Measurements from ENCODE around the gene LRRC27.

LRRC27 gene

DNA sequence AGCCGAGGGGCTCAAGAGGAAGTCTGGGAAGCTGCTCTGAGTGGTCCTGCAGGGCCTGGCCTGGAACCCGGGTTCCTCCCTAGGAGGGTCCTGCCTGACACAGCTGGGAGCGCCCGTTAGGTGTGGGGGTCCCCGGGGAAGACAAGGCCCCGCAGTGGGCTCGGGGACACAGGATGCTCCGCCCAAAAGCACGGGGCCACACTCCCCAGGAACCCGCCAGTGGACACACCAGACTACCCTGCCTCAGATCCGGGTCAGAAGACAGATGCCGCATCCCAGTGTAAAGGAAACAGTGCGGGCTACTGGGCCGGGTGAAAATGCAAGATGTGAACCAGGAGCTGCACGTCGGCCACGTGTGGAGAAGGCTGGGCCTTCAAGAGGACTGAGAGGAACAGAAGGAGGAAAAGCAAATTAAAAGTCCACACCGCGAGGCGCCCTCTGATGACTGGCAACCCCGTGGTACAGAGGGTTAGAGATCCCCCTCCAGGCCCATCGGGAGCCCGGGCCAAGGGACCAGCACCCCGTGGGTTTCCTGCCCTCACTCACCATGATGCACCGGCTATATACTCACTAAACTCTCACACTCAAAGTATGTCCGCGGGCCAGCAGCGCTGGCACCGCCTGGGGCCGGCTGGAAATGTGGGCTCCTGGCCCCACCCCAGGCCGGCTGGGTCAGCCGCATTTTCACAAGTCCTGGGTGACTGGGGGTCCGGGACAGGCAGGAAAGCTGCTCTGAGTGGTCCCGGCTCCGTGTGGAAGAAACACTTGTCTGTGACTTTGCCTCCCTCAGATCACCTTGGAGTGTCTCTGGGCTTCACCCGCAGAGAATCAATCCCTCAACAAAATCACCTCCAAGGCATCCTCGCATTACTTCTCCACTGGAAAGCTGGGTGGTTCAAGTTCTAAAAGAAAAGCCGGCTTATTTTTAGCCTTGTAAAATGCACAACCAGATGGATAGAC is 30.3 kb upstream of the LRRC27 start:
- ATAC-seq (no peak), DNase-seq (no peak)

DNA sequence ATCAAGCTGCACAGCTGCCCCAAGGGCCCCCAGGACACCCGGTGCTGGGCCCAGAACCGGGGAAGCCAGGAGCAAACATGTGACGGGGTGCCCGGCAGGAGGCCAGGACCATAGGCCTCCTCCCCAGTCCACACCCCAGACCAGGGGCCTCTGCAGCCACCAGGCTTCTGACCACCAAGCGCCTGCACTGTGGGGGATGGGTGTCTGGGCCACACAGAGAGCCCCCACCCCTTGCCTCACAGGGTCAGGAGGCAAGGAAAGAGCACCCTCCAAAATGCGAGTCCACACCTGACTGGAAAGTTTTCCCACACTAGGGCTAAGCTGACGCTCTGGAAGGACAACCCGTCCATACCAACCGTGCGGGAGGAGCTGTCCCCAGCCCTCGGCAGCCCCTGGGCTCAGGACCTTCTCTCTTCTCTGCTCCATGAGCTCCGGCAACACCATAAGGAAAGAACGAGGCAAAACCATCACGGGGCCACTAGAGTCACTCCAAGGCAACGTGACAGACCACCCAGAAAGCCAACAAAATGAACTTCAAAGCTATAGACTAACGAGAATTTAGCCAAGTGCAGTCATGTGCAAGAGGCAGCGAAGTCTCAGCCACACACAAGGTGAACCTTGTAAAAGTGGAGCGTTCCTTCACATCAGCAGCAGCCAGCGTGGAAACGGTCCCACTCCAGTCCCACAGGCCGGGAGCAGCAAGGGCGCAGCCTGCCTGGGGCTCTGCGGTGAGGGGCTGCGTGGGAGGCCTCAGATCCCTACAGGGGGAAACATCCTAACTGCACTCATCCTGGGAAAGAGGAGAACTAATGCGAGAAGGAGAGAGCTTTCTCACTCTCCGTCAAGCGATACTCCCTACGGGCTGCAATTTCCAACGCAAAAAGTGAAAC is 29.3 kb upstream of the LRRC27 start:
- DNase-seq = no peak
- no peak for ATAC-seq

DNA sequence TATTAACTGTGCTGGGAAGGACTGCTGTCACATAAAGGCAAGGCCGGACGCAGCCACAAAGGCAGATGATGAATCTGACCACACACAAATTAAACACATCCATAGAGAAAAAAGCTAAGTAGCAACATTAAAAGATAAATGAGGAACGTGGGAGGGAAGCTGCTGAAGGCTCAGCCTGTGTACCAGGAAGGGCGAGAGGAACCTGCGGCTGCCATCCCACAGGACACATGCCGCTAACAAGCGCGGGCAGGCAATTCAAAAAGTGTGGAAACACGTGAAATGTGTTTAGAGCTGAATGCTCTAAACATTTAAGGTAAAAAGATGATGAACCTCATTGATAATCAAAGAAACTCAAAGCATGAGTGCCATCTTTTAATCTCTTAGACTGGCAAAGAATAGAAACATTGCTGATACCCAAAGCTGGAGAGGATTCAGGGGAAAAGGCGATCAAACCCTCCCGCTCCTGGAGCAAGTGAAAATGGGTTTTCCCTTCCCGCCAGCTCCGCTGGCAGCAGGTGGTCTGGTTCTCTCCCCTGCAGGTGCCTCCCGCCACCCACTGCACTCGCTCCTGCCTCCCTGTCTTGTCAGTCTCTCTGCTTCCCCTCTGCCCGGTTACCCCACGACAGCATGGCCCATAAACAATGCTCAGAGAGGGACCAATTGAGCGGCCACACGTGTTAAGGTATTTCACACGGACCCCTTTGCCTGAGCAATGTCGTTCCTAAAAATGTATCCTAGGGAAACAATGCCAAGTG is 28.5 kb upstream of the LRRC27 start:
- DNase-seq = no peak
- ATAC-seq = no peak

DNA sequence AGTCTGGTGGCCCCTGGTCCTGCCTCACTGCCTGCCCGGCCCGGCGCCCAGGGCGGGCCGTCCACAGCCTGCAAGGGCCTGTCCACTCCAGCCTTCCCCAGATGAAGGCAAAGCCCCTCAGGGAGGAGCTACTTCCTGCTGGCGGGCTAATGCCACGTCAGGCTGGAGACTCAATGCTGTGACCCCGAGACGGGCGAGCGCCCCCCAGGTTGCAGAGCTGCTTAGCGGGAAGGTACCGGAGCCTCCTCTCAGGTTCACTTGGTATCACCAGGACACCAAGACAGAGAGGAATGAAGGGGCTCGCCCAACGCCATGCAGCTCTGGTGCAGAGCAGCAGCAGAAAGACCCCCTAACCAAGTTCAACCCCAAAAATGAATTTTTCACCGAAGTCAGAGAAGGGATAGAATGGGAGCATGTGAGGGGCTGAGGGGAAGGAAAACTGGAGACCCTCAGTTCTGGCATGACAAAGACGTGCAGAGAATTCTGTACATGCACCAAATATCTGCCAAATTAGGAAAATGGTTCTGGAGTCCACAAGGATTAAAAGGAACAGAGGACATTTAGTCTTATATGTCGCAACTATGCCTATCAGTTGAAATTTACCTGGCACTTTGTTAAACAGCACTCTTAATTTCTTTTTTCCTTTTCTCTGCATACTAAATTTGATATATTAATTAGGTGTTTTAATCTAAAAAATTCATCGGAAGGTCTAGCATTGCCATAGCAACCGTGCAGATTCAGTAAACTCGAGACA is 27.1 kb upstream of the LRRC27 start:
- ATAC-seq (no peak), DNase-seq (no peak)

DNA sequence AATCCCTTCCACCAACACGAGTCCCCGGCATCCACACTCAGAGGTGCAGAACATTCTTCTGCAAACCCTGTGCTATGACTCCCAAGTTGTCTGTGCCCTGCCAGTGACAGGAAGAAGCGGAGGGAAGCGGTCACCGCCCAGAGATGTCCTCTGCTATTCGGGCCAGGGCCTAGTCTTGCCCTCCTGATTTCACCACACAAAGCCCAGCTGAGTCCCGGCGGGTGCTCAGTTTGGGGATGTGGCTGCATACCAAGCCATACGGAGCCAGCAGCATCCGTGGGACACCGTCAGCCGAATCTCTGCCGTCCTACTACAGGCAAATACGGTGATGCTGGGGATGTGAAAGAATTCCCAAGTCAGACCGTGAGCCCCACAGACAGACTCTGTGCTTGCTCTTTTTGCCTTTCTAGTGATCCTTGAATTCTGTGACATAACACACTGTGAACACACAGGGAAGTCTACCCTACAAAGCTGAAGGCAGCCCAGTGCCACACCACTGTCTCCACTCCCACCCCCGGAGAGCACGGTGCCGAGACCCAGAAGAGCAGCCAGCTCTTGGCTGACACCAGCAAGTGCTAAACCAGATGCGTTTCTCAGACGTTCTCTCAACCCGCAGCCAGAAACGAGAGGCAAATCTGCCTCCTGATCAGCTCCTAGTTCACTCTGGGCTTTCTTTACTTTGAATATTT is 26.2 kb upstream of the LRRC27 start:
- DNase-seq (no peak), ATAC-seq (no peak)

DNA sequence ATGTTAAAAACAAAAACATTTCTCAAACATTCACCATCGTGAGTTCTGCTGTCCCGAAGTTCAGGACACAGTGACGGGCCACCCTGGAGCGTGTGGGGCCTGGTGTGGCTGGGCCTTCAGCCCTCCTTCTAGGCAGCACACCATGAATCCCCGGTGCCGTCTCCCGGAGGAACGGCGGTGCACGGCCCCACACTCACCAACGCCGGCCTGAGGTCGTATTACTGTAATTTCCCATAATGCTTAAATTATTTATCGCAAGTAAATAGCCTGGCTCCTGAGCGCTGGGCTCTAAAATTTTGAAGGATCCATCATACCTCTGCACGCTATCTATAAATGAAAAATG is 25.7 kb upstream of the LRRC27 start:
- no peak for ATAC-seq
- DNase-seq = no peak

DNA sequence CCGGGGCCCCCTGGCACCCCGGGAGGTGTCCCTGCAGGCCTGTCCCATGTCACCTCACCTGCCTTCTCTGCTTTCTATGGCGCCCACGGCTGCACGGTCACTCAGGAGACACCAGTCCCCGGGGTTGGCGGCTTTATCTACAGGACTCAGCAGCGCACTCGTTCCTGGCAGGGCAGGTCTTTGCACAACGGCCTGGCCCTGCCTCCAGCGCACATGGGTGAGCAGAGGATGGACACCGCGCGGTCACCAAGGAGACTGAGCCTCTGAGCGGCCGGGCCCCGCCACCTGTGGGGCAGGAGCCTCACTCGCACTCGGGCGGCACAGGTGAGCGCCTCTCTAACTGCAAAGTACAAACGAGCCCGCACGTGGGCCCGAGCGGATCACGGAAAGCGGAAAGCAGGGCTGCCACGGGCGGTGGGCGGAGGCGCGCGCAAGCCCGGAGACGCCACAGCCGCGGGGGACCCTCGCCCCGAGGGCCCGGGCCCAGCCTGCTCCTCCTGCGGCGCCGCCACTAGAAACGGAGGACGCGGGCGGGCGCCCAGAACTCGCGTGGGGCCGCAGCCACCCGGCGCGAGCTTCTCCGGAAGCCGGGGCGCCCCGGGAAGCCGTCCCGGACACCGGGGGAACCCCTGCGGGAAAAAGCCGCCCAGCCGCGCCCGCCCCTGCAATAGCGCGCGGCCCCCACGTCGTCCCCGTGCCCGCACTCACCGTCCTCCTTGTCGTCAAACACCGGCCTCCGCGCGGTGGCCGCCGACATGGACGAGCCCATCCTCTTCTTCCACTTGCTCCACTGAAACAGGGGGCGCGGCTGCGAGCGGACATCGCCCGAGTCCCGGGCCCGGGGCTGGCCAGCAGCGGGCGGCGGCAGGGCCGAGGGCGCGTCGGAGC is 24.9 kb upstream of the LRRC27 start:
- DNase-seq = peak; percentile 49
- ATAC-seq = peak; percentile 1

DNA sequence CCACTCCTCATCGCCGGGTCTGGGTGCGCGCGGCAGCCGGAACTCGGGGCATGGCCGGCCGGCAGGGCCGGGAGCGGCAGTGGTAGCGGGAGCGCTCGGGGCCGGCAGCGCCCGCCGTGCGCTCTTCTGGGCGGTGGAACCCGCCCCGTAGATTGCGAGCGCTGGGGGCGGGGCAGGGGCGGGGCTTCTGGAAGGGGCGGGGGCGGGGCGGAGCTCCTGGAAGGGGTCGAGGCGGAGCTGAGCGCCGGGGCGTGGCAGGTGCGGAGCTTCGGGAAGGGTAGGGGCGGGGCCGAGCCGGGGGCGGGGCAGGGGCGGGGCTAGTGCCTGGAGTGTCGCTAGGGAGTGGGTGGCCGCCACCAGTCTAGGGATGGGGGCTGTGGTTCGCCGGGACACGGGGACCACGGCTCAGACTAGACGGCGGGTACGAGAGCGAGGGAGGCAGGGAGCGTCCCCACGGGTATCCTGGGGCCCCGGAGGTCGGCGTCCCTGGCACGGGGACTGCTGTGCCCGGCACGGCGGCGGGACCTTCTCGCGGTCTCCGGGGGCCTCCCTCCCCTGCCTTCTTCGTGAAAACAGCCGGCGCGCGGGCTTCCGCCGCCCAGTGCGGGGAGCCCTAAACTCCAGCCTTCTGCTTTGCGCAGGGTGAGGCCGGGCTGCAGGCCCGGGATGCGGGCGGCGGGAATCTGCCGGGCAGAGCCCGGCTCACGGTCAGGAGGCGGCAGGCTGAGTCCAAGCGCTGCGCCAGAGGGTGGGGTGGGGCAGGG is 24.0 kb upstream of the LRRC27 start, which contains the start of gene STK32C:
TSS of gene STK32C (minus strand) at position 128 of the 764 bp plus-strand sequence. CDS start at position 11, 117 bp downstream.
- DNase-seq (peak; percentile 93), ATAC-seq (peak; percentile 86)

DNA sequence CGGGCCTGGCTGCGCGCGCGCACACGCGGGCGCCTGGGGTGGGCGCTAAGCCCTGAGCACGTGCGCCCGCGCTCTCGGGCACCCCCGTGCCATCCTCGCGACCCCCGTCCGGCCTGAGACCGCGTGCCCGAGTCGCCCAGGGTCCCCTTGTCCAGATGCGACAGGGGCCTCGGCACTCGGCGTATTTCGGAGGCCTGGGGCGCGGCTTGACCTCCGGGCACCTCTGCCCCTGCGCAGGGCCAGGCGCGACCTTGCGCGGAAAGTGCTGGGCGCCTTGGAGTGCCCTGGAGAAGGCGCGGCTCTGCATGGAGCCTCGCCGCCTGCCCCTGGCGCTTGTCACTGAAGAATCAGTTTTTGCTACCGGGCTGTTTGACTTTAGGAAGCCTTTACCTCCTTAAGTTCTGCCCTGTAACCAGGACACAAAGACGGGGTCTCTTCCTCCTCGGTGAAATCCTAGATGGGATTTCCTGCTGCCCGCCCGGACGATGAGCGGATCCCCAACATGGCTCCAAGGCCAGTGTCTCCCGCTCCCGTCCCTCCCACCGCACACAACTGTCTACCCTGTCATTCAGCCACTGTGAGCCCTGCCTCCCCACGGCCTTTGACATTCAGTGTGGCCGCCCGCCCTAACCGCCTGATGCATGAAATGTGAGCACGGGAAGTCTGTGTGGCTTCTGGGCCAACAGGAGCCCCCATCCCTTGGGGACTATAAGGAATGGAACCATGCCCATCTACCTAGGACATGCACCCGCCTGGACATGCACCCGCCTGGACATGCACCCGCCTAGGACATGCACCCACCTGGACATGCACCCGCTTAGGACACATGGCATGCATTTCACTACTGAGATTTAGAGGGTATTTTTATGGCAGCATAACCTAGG is 23.2 kb upstream of the LRRC27 start:
- ATAC-seq (no peak), DNase-seq (no peak)

DNA sequence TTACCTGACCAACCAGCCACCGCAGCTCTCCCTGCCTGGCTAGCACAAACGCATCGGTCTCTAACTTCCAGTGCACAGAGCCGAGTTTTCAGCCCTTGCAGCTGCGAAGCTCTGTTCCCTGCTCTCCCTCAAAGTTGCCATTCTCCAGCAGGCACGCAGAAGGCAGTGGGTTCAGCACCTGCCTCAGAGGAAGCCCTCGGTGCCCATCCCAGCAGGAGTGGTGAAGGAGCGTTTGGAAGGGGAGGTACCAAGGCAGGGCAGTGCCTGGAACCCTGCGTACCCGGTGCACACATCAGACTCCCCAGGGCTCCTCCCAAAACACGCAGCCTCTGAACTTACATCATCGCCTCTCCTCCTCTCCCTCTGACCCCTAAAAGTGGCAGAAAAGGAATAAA is 22.5 kb upstream of the LRRC27 start:
- no peak for DNase-seq
- ATAC-seq = no peak

DNA sequence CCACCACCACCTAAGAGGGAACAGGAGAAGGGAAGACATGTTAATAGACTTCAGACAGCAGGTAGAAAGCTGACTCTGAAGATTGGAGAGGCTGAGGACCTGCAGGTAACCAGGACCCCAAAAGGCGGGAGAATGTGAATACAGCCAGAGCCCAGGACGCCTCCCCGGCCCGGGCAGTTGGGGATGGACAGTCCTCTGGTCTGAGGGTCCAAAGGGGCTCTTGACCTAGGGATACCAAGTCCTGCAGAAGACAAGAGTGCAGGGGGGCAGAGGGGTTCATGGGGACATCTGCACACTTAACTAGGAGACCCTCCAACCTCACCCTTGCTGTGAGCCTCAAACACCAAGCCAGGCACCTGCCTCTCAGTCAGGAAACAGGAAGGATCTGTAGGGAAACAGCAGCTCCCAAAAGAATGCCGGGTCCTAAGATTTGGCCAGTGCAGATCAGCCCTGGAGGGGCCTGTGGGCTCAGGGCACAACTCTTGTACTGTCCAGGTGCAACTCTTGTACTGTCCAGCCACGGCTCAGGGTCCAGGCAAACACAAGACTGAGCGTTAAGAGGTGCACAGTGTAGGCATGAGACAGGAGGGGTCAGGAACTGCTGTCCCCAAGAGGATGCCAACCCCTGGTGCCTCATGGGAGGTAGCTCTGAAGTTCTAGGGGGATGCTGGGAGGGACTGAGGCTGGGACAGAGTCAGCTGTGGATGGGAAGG is 22.0 kb upstream of the LRRC27 start:
- no peak for DNase-seq

DNA sequence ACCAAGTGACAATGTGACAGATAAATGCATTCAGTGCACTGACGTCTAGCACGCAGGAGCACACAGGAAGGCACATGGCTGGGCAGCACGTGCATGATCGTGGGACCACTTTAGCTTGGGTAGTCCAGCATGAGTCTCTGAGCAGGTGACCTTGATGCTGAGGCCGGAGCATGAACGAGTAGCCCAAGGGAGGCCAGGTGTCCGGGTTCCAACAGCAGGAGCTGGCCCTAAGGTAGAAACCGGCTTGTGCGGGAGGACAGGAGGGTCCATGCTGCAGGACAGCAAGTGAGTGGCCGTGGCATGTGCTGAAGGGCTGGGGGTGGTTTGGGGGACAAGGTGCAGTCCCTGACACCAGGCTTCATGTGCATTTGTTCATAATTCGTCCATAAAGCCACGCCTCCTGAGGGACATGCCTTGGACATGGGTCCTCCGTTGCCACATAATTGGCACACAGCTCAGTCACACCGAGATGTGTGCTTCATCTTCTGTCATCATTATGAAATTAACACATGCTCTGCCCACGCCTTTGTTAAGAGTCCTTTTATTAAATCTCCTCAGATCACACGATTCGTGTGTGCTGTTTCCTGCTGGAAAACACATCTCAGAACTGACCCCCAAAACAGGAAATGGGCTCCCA is 21.2 kb upstream of the LRRC27 start:
- DNase-seq (no peak), ATAC-seq (no peak)

More for the DNA sequence above, 22.0 kb upstream of the LRRC27 start:
- ATAC-seq = no peak

DNA sequence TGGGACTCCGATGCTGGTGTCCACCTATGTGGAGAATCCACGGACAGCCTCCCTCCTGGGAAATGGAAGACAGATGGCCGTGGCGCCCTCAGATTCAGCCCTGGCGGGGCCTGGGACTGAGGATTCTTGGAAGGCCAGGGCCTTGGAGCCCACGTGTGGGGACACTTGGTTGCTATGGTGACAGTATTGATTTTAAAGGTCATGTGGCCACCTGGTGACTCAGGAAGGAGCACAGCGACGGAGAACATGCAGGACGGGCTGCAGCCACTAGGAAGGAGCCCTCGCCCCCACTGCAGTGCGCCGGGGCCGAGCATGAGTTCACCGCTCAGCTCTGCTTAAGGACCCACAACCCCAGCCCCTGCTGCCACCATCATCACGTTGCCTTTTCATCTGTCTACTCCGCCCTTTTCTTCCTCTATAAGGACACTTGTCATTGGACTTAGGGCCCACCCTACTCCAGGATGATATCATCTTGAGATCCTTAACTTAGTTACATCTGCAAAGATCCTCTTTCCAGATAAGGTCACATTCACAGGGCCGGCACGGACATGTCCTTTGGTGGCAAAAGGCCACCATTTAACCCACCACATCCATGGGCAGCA is 20.6 kb upstream of the LRRC27 start:
- no peak for ATAC-seq

DNA sequence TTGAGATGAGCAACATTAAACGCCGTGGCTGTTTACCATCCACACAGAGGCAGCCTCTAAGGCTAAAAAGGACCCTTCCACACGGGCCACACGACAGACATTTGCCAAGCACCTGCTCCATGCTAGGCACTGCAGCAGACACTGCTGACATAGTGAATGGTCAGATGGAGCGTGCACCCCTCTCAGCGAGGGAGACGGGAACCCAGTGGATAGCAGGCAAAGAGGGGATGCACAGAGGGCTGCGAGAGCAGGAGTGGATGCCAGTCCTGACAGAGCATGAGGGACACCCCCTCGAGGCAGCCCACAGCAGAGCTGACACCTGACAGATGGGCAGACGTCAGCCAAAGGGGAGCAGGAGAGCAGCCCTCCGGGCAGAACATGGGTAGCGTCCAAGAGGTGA is 18.7 kb upstream of the LRRC27 start:
- DNase-seq (no peak), ATAC-seq (no peak)

More for the DNA sequence above, 20.6 kb upstream of the LRRC27 start:
- DNase-seq = no peak

DNA sequence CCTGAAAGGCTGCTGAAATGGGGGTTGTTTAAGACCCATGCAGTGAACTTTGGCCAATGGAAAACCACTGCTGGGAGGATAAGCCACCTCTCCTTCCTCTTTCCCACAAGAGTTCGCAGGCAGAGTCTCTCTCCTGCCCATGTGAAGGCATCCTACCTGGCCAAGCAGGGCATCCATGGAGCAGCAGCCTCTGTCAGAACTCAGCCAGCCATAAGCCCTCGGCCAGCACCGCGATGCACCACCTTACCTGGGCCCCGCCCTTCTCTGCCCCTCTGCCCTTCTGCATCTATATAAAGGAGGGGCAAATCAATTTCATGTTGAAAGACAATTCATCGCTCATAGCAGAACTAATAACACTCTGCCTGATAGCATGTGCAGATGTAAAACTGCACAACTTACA is 18.1 kb upstream of the LRRC27 start:
- DNase-seq (no peak), ATAC-seq (no peak)

DNA sequence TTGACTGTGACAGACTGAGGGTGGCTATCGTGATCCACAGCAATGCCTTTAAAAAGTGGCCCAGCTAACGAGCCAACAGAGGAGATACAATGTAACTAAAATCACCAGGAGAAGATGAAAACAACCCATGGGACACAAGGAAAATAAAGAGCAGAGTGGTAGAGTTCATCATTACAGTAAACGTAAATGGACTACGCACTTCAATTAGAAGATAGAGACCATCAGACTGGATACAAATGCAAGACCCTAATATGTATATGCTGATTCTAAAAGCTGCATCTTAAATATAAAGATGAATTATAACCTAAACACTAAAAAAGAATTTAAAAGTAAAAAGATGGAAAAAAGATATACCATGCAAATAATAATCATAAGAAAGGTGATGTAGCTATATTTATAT is 17.7 kb upstream of the LRRC27 start:
- no peak for DNase-seq
- ATAC-seq = no peak

Data from stimulated activated naive CD8-positive, alpha-beta T cell treated with anti-CD3 and anti-CD28 coated beads, Interleukin-15, Interleukin-2, amounts not matched to agents 100 U/mL and 50 U/mL, for 24 hours (primary cell).